GM18499 (cell line): Measurements from ENCODE around the gene LARGE2.
"Not testable (repeated sequence)": the region's sequence is repeated elsewhere in the genome, so short reads cannot be mapped to it uniquely, and the experiment has no call there.

Experiments used
- ATAC-seq: cut with Tn5 transposase; IDR thresholded peaks from one replicate; pipeline ENCODE4 v1.9.1; 2021; ENCODE audit warnings: moderate number of reproducible peaks; ENCODE audit not compliant: insufficient read depth, unreplicated experiment

LARGE2 gene

DNA sequence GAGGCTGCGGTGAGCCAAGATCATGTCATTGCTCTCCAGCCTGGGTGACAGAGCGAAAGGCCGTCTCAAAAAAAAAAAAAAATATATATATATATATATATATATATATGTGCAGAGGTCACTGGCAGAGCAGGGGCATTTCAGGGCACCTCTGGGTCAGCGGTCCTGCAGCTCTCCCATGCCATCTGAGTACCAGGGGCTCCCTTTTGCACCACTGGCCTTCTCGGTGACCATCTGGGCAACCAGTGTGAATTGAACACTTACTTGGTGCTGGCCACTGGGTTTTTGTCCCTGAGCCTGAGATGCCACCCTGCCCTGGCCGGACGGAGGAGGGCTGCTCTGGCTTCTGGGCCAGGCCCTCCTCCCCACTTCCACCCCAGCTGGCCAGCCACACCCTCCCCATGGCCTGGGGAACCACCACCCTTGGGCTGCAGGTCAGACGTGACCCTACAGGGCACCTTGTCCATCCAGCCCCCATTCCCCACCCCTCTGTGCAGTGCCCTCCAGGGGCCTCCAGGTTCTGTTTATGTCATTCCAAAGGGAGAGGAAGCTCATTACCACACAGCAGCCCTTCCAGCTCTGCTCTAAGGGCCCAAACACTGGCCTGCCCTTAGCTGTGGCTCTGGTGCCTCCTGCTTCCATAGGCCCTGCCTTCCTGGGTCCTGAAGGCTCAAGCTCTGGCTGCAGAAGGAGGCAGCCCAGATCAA, 26.8 kb upstream of the LARGE2 start:
- no peak for ATAC-seq

- no peak for ATAC-seq
These were observed 26.0 kb upstream of the LARGE2 start for GRCh38 chr11:45896422-45896984.

- ATAC-seq, result no peak
These were observed 24.9 kb upstream of the LARGE2 start for GRCh38 chr11:45897556-45897955.

DNA sequence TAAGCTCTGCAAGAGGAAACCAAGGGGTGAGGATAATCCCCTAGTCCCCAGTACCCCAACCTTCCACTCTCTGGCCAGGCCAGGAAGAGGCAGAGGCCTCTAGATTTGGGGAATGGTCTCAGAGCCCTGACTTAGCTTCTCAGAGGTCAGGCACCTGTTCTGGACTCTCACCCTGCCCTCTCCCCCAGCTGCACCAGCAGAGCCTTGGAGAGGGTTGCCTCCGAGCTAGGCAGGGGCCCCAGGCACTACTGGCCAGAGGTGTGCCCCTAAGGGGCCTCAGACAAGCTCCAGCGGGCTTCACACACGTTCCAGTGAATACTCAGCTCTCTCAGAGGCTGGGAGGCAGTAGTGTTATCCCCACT, 23.4 kb upstream of the LARGE2 start:
- ATAC-seq, result no peak

DNA sequence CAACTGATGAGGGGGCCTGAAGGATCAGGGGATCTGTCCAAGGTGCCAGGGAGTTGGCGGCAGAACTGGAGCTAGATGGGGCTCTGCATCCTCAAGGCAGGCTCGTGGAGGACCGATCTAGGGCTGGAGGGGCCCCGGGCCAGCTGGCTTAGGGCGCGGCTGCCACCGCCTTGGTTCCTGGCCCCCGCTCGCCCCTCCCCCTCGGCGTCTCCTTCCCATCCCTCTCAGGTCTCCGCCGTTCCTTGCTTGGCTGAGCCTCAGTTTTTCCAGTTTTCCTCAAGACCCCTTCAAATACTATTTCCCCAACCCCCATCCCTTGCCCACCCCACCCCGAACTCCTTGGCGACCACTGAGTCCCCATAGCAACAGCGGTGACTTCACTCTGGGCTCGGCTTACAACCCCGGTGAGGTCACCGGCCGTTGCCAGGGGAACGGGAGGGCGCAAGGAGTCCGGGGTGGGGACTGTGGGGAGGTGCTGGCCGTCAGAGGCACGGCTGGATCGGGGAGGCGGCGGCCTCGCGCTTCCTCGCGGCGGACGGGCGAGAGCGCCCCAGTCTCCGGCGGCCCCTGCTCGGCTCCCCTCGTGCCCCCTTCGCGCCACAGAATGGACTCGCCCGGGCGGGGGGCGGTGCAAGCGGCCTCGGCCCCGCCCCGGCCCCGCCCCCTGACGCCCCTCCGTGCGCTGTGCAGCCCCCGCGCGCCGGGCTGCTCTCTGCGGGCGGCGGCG, 22.8 kb upstream of the LARGE2 start:
- no peak for ATAC-seq

DNA sequence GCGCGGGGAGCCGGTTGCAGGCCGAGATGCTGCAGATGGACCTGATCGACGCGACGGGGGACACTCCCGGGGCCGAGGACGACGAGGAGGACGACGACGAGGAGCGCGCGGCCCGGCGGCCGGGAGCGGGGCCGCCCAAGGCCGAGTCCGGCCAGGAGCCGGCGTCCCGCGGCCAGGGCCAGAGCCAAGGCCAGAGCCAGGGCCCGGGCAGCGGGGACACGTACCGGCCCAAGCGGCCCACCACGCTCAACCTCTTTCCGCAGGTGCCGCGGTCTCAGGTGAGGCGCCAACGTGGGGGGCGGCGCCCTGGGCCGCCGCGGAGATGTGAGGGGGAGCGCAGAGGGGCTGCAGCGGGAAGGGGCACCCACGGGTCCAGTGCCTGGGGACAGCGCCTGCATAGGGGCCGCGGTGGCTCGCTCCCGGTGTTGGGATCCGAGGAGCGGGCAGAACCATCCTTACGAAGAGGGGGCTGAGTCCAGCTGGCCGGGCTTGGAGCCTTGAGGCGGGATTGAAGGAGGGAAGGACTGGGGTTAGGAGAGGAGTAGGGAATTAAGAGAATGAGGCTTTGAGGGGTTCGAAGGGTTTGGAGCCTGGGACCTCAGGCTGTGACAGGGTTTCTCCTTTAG, 22.2 kb upstream of the LARGE2 start:
- ATAC-seq, result not testable (repeated sequence)

GRCh38 chr11:45900916-45901617, 21.4 kb upstream of the LARGE2 start:
- no peak for ATAC-seq

GRCh38 chr11:45901626-45902025, 20.8 kb upstream of the LARGE2 start:
- ATAC-seq, result no peak

- ATAC-seq, result no peak
These were observed 19.7 kb upstream of the LARGE2 start for GRCh38 chr11:45902452-45903380.

DNA sequence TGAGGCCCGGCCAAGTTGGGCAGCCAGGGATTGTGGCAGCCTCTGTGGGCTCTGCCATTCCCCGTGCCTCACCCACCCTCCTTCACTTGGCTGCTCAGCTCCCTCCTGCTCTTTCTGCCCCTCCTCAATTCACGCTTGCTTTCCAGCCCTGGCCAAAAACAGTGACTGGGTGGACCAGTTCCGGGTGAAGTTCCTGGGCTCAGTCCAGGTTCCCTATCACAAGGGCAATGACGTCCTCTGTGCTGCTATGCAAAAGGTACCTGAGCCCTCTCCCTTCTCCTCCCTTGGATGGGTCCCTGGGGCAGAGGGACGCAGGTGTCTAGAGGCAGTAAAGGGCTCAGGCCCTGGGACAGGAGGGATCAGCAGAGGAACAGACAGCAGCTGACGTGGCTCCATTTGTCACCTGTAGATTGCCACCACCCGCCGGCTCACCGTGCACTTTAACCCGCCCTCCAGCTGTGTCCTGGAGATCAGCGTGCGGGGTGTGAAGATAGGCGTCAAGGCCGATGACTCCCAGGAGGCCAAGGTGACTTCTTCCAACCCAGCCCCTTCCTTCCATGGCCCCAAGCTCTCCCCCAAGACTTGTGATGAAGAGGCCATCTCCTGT, 18.0 kb upstream of the LARGE2 start:
- no peak for ATAC-seq

DNA sequence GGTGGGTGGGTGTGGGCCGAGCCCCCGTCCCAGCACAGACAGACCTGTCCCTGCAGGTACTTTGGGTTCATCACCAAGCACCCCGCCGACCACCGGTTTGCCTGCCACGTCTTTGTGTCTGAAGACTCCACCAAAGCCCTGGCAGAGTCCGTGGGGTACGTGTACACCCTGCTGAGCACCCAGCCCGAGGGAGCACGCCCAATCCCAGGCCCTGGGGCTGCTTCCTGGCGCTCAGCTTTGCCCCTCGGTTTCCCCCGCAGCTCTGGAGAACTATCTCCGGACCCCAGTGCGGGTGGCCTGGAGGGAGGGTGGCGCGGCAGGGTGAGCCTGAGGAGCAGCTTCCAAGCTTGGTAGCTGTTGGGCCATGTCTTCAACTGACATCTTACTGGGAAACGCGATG, 17.4 kb upstream of the LARGE2 start:
- no peak for ATAC-seq

DNA sequence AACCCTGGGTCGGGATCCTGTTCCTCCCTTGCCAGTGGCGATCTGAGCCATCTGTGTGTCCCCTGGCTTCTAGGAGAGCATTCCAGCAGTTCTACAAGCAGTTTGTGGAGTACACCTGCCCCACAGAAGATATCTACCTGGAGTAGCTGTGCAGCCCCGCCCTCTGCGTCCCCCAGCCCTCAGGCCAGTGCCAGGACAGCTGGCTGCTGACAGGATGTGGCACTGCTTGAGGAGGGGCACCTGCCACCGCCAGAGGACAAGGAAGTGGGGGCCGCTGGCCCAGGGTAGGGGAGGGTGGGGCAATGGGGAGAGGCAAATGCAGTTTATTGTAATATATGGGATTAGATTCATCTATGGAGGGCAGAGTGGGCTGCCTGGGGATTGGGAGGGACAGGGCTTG, 16.9 kb upstream of the LARGE2 start:
- not testable (repeated sequence) for ATAC-seq

DNA sequence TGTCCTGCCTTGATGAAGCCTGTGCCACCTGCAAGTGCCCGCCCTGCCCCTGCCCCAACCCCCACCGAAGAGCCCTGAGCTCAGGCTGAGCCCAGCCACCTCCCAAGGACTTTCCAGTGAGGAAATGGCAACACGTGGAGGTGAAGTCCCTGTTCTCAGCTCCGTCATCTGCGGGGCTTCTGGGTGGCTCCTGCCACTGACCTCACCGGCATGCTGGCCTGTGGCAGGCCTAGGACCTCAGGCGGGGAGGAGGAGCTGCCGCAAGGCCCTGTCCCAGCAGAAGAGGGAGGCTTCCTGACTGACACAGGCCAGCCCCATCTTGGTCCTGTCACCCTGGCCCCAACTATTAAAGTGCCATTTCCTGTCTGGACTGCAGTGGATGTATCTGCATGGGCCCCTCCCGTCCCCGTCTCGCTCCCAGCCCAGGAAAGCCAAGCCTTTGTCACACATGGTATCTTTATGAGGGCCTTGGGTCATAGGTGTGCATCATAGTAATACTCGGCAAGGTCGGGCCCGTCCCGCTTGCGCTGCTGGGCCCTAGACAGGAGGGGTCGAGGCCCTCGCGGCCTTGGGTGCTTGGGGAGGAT, 16.3 kb upstream of the LARGE2 start:
- no peak for ATAC-seq

DNA sequence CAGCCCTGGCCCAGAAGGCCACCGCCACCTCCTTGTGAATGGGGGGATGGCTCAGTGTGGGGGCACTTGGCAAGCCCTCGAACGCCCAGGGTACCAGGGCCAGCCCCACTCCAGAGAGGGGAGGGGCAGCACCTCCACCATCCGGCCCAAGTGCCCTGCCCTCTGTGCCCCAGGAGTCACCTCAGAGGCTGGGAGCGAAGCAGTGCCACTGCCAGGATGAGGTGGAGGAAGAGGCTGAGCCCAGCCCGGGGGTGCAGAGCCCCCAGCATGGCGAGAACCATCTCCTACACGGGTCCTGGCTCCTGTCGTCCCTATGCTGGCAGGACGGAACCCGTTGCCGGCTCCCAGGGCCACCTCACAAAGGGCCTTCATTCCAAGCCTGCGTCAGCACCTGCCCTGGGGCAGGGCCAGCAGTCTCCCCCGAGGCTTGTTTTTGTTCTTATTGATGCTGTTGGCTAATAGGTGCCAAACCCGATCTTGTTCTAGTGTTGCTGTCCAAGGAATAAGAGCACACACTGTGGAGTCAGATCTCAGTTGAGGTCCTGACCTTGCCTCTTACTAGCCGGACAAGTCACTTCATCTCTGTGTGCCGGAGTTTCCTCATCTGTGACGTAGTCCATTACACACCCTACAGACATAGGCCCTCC, 15.4 kb upstream of the LARGE2 start, which contains the start of gene FREY1:
Gene FREY1, minus strand, starts transcription at position 307 of the 647 bp plus-strand sequence. Its CDS starts 26 bp downstream, at position 281.
- no peak for ATAC-seq

- no peak for ATAC-seq
These were observed 14.5 kb upstream of the LARGE2 start for GRCh38 chr11:45907911-45908370.

- no peak for ATAC-seq
These were observed 12.6 kb upstream of the LARGE2 start for GRCh38 chr11:45909594-45910475.

DNA sequence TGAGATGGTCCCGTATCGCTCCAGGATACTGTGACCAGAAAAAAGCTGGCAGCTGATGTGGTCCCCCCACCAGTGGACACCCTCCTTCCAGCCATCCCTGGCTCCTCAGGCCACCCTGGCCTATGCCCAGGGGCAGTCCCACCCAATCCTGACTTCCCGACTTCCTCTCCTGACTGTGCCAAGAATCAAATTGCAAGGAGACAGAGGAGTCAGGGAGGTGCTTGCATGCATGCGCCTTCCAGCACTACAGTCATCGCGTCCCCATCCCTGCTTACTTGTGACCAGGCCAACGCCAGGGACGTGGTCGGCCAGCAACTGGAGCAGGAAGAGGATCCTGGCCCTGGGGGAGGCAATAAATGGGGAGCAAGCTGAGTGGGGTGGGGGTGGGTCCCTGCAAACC, 11.8 kb upstream of the LARGE2 start:
- no peak for ATAC-seq
